ENCODE results near the gene AURKA. TPM values are rescaled to one million over a fixed set of nuclear protein-coding genes. Genes with fewer than 3 reads are reported as not detected.

AURKA gene
- total and polyA plus RNA-seq, 8 donors = 0.45 to 27.7 (median 6.9) TPM

DNA sequence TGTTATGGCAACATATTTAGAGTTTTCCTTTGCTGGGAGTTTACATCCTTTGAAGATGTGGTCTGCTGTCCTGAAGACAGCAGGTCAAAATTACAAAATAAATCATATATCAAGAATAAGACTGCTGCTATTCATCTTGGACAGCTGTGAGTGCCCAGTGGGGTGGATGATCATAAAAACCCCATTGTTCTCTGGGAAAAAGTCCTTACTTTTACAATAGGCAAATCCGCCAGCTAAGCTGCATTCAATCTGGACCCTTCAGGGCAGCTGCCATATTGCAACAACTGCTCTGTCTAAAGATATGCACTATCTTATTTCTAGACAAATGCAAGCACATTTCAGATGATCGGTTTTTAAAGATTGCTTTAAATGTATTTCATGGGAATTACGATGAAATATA is 39.5 kb upstream of the AURKA start:
- H3K27me3 ChIP-seq = no peaks in the 10 kb centered on the region
- WGBS, 5 donors = 85 to 93% (median 89%) methylated on average over 3 of the region's 3 CpGs
- DNase-seq = no peak
- no peaks in the 10 kb centered on the region for H3K9me3 ChIP-seq
- H3K36me3 ChIP-seq = no peaks in the 10 kb centered on the region
- TF ChIP-seq, protein P1, sequence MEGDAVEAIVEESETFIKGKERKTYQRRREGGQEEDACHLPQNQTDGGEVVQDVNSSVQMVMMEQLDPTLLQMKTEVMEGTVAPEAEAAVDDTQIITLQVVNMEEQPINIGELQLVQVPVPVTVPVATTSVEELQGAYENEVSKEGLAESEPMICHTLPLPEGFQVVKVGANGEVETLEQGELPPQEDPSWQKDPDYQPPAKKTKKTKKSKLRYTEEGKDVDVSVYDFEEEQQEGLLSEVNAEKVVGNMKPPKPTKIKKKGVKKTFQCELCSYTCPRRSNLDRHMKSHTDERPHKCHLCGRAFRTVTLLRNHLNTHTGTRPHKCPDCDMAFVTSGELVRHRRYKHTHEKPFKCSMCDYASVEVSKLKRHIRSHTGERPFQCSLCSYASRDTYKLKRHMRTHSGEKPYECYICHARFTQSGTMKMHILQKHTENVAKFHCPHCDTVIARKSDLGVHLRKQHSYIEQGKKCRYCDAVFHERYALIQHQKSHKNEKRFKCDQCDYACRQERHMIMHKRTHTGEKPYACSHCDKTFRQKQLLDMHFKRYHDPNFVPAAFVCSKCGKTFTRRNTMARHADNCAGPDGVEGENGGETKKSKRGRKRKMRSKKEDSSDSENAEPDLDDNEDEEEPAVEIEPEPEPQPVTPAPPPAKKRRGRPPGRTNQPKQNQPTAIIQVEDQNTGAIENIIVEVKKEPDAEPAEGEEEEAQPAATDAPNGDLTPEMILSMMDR (IDR thresholded peaks at IDR 0.05) = no peak
- no peak for TF ChIP-seq POLR2AphosphoS5 (IDR thresholded peaks at IDR 0.05)
- TF ChIP-seq EP300 (IDR thresholded peaks at IDR 0.05) = no peak
- TF ChIP-seq POLR2A (IDR thresholded peaks at IDR 0.05) = no peak
- intact Hi-C loops (cut with DNase I; ENCODE audit: low total_unique reads) = no loop called here
- no peak overlapping the region for H3K27ac ChIP-seq
- H3K4me1 ChIP-seq = peaks cover 0 to 22% (median 5%) of the 10 kb centered on the region in 4 donors
- H3K4me3 ChIP-seq = no peak overlapping the region

DNA sequence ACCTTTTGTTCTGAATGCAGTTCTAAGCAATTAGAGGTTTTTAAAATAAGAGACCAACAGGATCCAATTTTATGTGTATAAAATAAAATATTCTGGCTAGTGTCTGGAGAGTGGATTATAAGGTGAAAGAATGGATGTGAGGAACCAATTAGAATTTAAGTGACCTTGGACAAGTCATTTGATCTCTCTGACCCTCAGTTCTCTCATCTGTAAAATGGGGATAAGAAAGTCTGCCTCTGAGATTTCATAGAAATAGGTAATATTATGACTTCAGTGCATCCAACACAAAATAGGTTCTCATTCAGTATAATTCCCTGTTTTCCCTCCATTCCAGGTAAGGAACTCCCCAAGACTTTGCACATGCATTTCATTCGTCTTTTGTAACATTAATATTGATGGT is 38.9 kb upstream of the AURKA start:
- TF ChIP-seq POLR2AphosphoS5 (IDR thresholded peaks at IDR 0.05) (no peak), POLR2A (IDR thresholded peaks at IDR 0.05) (no peak), EP300 (IDR thresholded peaks at IDR 0.05) (no peak)
- TF ChIP-seq, protein P1 (IDR thresholded peaks at IDR 0.05) = no peak
- H3K4me3 ChIP-seq = no peak overlapping the region
- intact Hi-C loops (cut with DNase I; ENCODE audit: low total_unique reads) = no loop called here
- H3K27me3 ChIP-seq = no peaks in the 10 kb centered on the region
- no peaks in the 10 kb centered on the region for H3K9me3 ChIP-seq
- DNase-seq = no peak
- no peaks in the 10 kb centered on the region for H3K36me3 ChIP-seq
- 63 to 84% (median 79%) methylated on average over 1 of the region's 1 CpG for WGBS, 5 donors
- H3K4me1 ChIP-seq = peaks cover 0 to 22% (median 5%) of the 10 kb centered on the region in 4 donors
- H3K27ac ChIP-seq = no peak overlapping the region

DNA sequence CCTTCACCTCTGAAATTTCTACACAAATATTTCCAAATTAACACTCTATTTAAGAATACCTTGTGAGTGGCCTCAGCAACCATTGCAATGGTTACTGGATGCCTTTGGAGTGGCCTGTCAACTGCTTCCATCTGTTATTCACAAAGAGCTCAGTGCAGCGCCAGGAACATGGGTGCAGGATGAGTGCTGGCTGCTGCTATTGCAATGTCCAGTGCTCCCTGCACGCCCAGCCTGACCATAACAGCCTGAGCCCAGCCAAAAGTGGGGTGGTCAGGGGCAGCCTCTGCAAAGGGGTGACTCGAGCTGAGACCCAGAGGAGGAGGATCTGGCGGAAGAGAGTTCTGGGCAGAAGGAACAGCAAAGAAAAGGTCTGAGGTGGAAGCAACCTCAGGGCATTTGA is 38.4 kb upstream of the AURKA start:
- no peak for DNase-seq
- Histone ChIP-seq H3K4me1 (peaks cover 0 to 22% (median 5%) of the 10 kb centered on the region in 4 donors), H3K27ac (no peak overlapping the region), H3K9me3 (no peaks in the 10 kb centered on the region), H3K36me3 (no peaks in the 10 kb centered on the region), H3K4me3 (no peak overlapping the region), H3K27me3 (no peaks in the 10 kb centered on the region)
- 57 to 68% (median 57%) methylated on average over 4 of the region's 4 CpGs for WGBS, 5 donors
- intact Hi-C loops (cut with DNase I; ENCODE audit: low total_unique reads) = no loop called here
- no peak for TF ChIP-seq POLR2AphosphoS5 (IDR thresholded peaks at IDR 0.05)
- TF ChIP-seq, protein P1 (IDR thresholded peaks at IDR 0.05) = no peak

DNA sequence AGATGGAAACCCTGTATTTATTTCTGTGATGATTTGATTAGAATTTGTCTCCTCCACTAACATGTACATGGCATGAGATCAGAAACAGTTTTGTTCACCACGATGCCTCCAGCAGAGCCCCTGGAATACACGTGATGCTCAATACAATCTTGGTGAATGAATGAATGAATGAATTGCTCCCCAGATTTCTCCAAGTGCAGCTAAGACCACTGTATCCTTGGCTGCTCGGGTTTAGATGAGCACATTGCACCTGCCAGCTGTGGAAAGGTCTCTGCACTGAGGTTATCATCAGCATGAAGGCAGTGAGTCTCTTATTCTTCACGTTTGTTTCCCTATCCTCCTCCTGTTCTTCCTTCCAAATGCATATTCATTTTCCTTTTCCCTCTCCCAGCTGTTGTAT is 37.9 kb upstream of the AURKA start:
- H3K4me1 ChIP-seq = peaks cover 0 to 22% (median 5%) of the 10 kb centered on the region in 4 donors
- TF ChIP-seq, protein P1 (IDR thresholded peaks at IDR 0.05) = no peak
- no peak for TF ChIP-seq POLR2AphosphoS5 (IDR thresholded peaks at IDR 0.05)
- no peak for TF ChIP-seq EP300 (IDR thresholded peaks at IDR 0.05)
- TF ChIP-seq POLR2A (IDR thresholded peaks at IDR 0.05) = no peak
- 43 to 52% (median 48%) methylated on average over 4 of the region's 4 CpGs for WGBS, 5 donors
- no peaks in the 10 kb centered on the region for H3K36me3 ChIP-seq
- H3K27me3 ChIP-seq = no peaks in the 10 kb centered on the region
- no peak overlapping the region for H3K27ac ChIP-seq
- no peak for DNase-seq
- no peak overlapping the region for H3K4me3 ChIP-seq
- intact Hi-C loops (cut with DNase I; ENCODE audit: low total_unique reads) = no loop called here
- H3K9me3 ChIP-seq = no peaks in the 10 kb centered on the region
